Tibial nerve (tissue), 4 donors: ENCODE measurements around the gene MROH7. TPM values are rescaled to one million over a fixed set of nuclear protein-coding genes. Genes with fewer than 3 reads are reported as not detected.

Source experiments
- DNase-seq, 2 donors: peaks; one replicate each; pipeline ENCODE4 v3.0.0-alpha.2; 2019; ENCODE audit warnings: low spot score in 2 of 2
- H3K27ac ChIP-seq, 4 donors: fragments of 200-600 bp; sonication (generic) in 3 of 4; one replicate each; pipeline ENCODE4 v1.5.1; 2017 to 2019; ENCODE audit warnings: mild to moderate bottlenecking in 1 of 4
- H3K27me3 ChIP-seq, 2 donors: fragments of 200-600 bp; sonication (generic) in 1 of 2; one replicate each; pipeline versions ENCODE4 v1.5.1 to v1.6.0; 2017 to 2019
- H3K36me3 ChIP-seq, 3 donors: fragments of 200-600 bp; sonication (generic); one replicate each; pipeline ENCODE4 v1.5.1; 2018 to 2019
- H3K4me1 ChIP-seq, 4 donors: fragments of 200-600 bp; sonication (generic) in 3 of 4; one replicate each; pipeline ENCODE4 v1.5.1; 2017 to 2019
- H3K4me3 ChIP-seq, 4 donors: fragments of 200-600 bp; sonication (generic) in 3 of 4; one replicate each; pipeline ENCODE4 v1.5.1; 2017 to 2019; ENCODE audit warnings: mild to moderate bottlenecking in 1 of 4, moderate library complexity in 1 of 4
- H3K9me3 ChIP-seq, 4 donors: fragments of 200-600 bp; sonication (generic) in 3 of 4; one replicate each; pipeline ENCODE4 v1.5.1; 2017 to 2019
- EP300 ChIP-seq, 2 donors: sonication (generic); formaldehyde crosslinking; IDR thresholded peaks; one replicate each; pipeline ENCODE4 v1.6.1; 2017; ENCODE audit warnings: antibody characterized with exemption in 2 of 2, mild to moderate bottlenecking in 1 of 2
- POLR2A ChIP-seq, 2 donors: fragments of 450-650 bp; IDR thresholded peaks; one replicate each; pipeline ENCODE4 v1.6.1; 2017; ENCODE audit warnings: antibody characterized with exemption in 2 of 2, mild to moderate bottlenecking in 2 of 2, moderate library complexity in 2 of 2
- WGBS, 2 donors: methylation state at CpG; one replicate each; pipeline ENCODE4 v1.1.5; 2018; 5-methylcytosine and 5-hydroxymethylcytosine counted together
- total RNA-seq, 4 donors: library from RNA; depleted of rRNA; stranded (reverse); fragments of >200 nt; gene quantifications; one replicate each; pipeline ENCODE4 v1.1.0, GENCODE V29; 2016
- TF ChIP-seq, protein P1 (sequence below), 5 experiments: fragments of 200-600 bp in 3 of 5; fragments of 450-650 bp in 2 of 5; sonication (generic) in 3 of 5; IDR thresholded peaks; one replicate each; pipeline ENCODE4 v1.5.1; 2016 to 2019; ENCODE audit warnings: antibody characterized with exemption in 5 of 5, mild to moderate bottlenecking in 3 of 5, moderate library complexity in 2 of 5

MROH7 gene
- total RNA-seq, 4 donors from 2014 or later: 4.4 to 7.2 (median 5.8) TPM

DNA sequence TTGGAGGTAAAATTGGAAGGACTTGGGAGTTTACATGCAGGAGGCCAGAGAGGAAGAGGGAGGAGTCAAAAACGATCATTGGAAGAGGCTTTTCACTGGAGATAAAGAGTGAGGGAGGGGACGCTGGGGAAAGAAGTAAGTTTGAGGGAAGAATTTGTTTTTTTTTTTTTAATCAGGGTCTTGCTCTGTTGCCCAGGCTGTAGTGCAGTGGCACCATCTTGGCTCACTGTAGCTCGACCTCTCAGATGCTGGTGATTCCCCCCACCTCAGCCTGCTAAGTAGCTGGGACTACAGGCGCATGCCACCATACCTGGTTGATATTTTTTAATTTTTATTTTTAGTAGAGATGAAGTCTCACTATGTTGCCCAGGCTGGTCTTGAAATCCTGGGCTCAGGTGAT lies 1.2 kb upstream of the MROH7 start:
- H3K27me3 ChIP-seq: no peaks in the 10 kb centered on the region
- H3K36me3 ChIP-seq: peaks cover 0 to 7% (median 0%) of the 10 kb centered on the region in 3 donors
- peaks cover 0 to 27% (median 4%) of the 10 kb centered on the region in 4 donors for H3K9me3 ChIP-seq
- peak overlapping the region in 1 of 4 donors; percentile 64 for H3K27ac ChIP-seq
- no peak for DNase-seq
- no peak overlapping the region for H3K4me3 ChIP-seq
- TF ChIP-seq POLR2A (IDR thresholded peaks at IDR 0.05) (no peak), EP300 (IDR thresholded peaks at IDR 0.05) (no peak)
- TF ChIP-seq, protein P1, sequence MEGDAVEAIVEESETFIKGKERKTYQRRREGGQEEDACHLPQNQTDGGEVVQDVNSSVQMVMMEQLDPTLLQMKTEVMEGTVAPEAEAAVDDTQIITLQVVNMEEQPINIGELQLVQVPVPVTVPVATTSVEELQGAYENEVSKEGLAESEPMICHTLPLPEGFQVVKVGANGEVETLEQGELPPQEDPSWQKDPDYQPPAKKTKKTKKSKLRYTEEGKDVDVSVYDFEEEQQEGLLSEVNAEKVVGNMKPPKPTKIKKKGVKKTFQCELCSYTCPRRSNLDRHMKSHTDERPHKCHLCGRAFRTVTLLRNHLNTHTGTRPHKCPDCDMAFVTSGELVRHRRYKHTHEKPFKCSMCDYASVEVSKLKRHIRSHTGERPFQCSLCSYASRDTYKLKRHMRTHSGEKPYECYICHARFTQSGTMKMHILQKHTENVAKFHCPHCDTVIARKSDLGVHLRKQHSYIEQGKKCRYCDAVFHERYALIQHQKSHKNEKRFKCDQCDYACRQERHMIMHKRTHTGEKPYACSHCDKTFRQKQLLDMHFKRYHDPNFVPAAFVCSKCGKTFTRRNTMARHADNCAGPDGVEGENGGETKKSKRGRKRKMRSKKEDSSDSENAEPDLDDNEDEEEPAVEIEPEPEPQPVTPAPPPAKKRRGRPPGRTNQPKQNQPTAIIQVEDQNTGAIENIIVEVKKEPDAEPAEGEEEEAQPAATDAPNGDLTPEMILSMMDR (IDR thresholded peaks at IDR 0.05): no peak
- no peaks in the 10 kb centered on the region for H3K4me1 ChIP-seq
- 58 to 61% methylated on average over 4 of the region's 4 CpGs for WGBS, 2 donors

DNA sequence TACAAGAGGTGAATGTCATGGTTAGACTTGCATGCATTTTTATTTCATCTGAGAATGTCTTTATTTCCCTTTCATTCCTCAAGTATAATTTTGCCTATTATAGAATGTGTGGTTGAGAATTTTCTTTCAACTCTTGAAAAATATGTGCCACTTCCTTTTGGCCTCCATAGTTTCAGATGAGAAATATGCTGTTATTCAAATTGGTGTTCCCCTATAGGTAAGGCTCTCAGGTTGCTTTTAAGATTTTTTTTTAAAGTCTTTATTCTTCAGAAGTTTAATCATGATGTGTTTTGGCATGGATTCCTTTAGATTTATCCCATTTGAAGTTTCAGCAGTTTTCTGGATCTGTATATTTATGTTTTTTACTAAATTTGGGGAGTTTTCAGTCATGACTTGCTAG lies 2.1 kb downstream of the MROH7 start:
- no peak for DNase-seq
- Histone ChIP-seq H3K36me3 (no peaks in the 10 kb centered on the region), H3K9me3 (peaks cover 0 to 27% (median 4%) of the 10 kb centered on the region in 4 donors), H3K27me3 (no peaks in the 10 kb centered on the region), H3K4me3 (no peak overlapping the region), H3K4me1 (no peaks in the 10 kb centered on the region), H3K27ac (no peak overlapping the region)
- TF ChIP-seq, protein P1 (IDR thresholded peaks at IDR 0.05): no peak

GRCh38 chr1:54645806-54646676 lies 4.5 kb downstream of the MROH7 start:
- Histone ChIP-seq H3K4me1 (no peaks in the 10 kb centered on the region), H3K27ac (no peak overlapping the region), H3K4me3 (no peak overlapping the region), H3K9me3 (peaks cover 0 to 27% (median 4%) of the 10 kb centered on the region in 4 donors), H3K27me3 (no peaks in the 10 kb centered on the region), H3K36me3 (no peaks in the 10 kb centered on the region)
- whole genome bisulfite sequencing, 2 donors: 80 to 81% methylated on average over 7 of the region's 7 CpGs
- TF ChIP-seq POLR2A (IDR thresholded peaks at IDR 0.05): no peak
- TF ChIP-seq EP300 (IDR thresholded peaks at IDR 0.05): no peak
- TF ChIP-seq, protein P1 (IDR thresholded peaks at IDR 0.05): no peak
- DNase-seq: no peak

- TF ChIP-seq EP300 (IDR thresholded peaks at IDR 0.05): no peak
- TF ChIP-seq, protein P1 (IDR thresholded peaks at IDR 0.05): no peak
- no peak for TF ChIP-seq POLR2A (IDR thresholded peaks at IDR 0.05)
- no peak for DNase-seq
- WGBS, 2 donors: 37 to 38% methylated on average over 4 to 5 of the region's 5 CpGs
- Histone ChIP-seq H3K4me1 (no peaks in the 10 kb centered on the region), H3K27ac (peak overlapping the region in 1 of 4 donors; percentile 62), H3K36me3 (peaks cover 0 to 7% (median 0%) of the 10 kb centered on the region in 3 donors), H3K9me3 (peaks cover 0 to 4% (median 2%) of the 10 kb centered on the region in 4 donors), H3K27me3 (no peaks in the 10 kb centered on the region), H3K4me3 (no peak overlapping the region)
Observed at GRCh38 chr1:54649130-54649898, 7.7 kb downstream of the MROH7 start.

DNA sequence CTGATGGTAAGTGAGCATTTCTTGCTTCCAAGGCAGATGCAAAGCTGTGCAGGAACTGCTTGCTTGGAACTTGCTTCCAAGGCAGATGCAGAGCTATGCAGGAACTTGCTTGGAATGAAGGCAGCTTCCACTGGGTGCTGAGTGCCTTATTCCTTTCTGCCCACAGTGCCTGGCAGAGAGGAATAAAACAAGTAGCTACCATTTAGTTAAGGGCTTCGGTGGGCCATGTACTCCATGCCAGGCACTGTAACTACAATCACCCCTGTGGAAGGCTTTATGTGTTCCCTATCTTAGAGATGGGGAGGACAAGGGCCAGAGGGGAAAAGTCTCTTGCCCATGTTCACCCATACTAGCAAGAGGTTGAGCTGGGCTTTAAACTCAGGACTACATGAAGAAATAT lies 8.3 kb downstream of the MROH7 start:
- Histone ChIP-seq H3K9me3 (no peaks in the 10 kb centered on the region), H3K27me3 (no peaks in the 10 kb centered on the region), H3K36me3 (peaks cover 0 to 7% (median 0%) of the 10 kb centered on the region in 3 donors), H3K4me3 (no peak overlapping the region), H3K27ac (peak overlapping the region in 1 of 4 donors; percentile 62), H3K4me1 (no peaks in the 10 kb centered on the region)
- no peak for DNase-seq
- TF ChIP-seq, protein P1 (IDR thresholded peaks at IDR 0.05): no peak
- TF ChIP-seq POLR2A (IDR thresholded peaks at IDR 0.05) (no peak), EP300 (IDR thresholded peaks at IDR 0.05) (no peak)
- 100% methylated on average over 1 of the region's 1 CpG for WGBS, 2 donors
